ENCODE results near the gene GBP2.

GBP2 gene

DNA sequence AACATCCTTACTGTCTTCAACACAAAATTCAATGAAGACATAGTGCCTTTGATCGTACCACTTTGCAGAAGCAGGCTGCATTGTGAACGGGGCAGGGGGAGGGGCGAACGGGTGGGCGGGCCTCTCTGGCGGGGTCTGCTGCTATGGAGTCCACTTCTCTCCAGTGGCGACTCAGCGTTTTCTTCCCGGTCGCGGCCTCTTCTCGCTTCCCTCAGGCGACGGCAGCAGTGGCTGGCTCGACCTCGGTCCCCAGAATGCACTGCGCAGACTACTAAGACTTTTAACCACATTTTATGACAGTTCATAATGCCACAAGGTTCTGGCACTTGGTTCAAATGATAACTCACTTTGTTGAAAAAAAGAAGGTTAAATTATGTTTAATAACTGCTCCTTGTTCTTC is 21.2 kb downstream of the GBP2 start:
- DNase-seq (ENCODE audit: low read depth in 2 of 2): no peak
- TF ChIP-seq, protein P1, sequence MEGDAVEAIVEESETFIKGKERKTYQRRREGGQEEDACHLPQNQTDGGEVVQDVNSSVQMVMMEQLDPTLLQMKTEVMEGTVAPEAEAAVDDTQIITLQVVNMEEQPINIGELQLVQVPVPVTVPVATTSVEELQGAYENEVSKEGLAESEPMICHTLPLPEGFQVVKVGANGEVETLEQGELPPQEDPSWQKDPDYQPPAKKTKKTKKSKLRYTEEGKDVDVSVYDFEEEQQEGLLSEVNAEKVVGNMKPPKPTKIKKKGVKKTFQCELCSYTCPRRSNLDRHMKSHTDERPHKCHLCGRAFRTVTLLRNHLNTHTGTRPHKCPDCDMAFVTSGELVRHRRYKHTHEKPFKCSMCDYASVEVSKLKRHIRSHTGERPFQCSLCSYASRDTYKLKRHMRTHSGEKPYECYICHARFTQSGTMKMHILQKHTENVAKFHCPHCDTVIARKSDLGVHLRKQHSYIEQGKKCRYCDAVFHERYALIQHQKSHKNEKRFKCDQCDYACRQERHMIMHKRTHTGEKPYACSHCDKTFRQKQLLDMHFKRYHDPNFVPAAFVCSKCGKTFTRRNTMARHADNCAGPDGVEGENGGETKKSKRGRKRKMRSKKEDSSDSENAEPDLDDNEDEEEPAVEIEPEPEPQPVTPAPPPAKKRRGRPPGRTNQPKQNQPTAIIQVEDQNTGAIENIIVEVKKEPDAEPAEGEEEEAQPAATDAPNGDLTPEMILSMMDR (IDR thresholded peaks at IDR 0.05; ENCODE audit: low read depth, low read length): no peak

DNA sequence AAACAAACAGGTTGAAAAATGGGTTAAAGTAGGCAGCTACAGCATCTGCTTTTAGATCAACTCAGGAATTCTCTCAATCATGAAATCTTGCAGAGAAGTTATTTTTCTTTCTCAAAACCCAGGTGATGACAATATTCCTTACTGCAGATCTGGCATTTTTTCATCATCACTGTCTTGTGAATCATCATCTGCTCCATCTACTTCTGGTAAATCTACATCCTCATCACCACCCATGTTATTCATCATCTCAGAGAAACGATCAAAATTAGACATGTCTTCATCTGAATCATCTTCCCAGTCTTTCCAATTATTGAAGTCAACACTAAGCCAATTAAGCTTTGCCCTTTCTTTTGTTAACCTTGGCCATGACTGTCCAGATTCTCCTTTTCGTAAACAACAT is 21.8 kb downstream of the GBP2 start:
- DNase-seq (ENCODE audit: low read depth in 2 of 2): no peak
- no peak overlapping the region for H3K4me3 ChIP-seq (replicated peaks in 1 of 2; ENCODE audit: low read depth in 2 of 2, low read length in 2 of 2)
- TF ChIP-seq, protein P1 (IDR thresholded peaks at IDR 0.05; ENCODE audit: low read depth, low read length): no peak

More for the DNA sequence above, 21.2 kb downstream of the GBP2 start:
- H3K4me3 ChIP-seq (replicated peaks in 1 of 2; ENCODE audit: low read depth in 2 of 2, low read length in 2 of 2): no peak overlapping the region

- no peak for DNase-seq (ENCODE audit: low read depth in 2 of 2)
- no peak overlapping the region for H3K4me3 ChIP-seq (replicated peaks in 1 of 2; ENCODE audit: low read depth in 2 of 2, low read length in 2 of 2)
Measured at GRCh38 chr1:89102021-89102420, 23.9 kb downstream of the GBP2 start.

GRCh38 chr1:89100412-89100811 is 25.5 kb downstream of the GBP2 start:
- TF ChIP-seq, protein P1 (IDR thresholded peaks at IDR 0.05; ENCODE audit: low read depth, low read length): no peak

More at GRCh38 chr1:89102021-89102420, 23.9 kb downstream of the GBP2 start:
- TF ChIP-seq, protein P1 (IDR thresholded peaks at IDR 0.05; ENCODE audit: low read depth, low read length): no peak

GRCh38 chr1:89098857-89099256 is 27.1 kb downstream of the GBP2 start:
- no peak for DNase-seq (ENCODE audit: low read depth in 2 of 2)
- H3K4me3 ChIP-seq (replicated peaks in 1 of 2; ENCODE audit: low read depth in 2 of 2, low read length in 2 of 2): no peak overlapping the region
- TF ChIP-seq, protein P1 (IDR thresholded peaks at IDR 0.05; ENCODE audit: low read depth, low read length): no peak

More at GRCh38 chr1:89100412-89100811, 25.5 kb downstream of the GBP2 start:
- H3K4me3 ChIP-seq (replicated peaks in 1 of 2; ENCODE audit: low read depth in 2 of 2, low read length in 2 of 2): no peak overlapping the region
- no peak for DNase-seq (ENCODE audit: low read depth in 2 of 2)

DNA sequence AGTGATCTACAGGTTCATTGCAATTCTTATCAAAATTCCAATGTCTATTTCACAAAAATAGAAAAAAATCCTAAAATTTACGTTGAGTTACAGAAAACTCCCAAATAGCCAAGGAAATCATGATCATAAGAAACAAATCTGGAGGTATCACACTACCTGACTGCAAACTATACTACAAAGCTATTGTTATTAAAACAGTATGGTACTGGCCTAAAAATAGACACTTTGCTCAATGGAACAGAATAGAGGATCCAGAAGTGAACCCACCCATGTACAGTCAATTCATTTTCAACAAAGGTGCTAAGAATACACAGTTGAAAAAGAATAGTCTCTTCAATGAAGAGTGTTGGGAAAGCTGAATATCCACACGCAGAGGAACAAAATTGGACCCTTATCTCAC is 30.2 kb downstream of the GBP2 start:
- DNase-seq (ENCODE audit: low read depth in 2 of 2): no peak
- TF ChIP-seq, protein P1 (IDR thresholded peaks at IDR 0.05; ENCODE audit: low read depth, low read length): no peak
- no peak overlapping the region for H3K4me3 ChIP-seq (replicated peaks in 1 of 2; ENCODE audit: low read depth in 2 of 2, low read length in 2 of 2)

DNA sequence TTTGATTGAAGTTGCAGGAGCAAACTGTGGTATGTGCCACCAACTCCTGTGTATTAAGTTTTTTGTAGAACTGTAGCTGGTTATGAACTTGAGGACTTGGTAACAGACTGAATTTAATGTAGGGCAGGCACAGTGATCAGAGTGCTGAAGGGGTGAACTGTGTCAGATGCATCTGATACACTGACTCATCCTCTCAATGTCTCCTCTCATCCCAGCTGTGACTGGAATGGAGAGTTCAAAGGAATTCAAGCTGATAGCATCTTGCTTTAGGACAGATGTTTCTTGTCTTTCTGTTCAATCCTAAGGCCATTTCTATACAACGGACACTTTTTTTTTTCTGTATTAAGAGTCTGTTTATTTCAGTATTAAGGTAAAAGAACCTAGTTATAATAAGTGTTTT is 36.0 kb downstream of the GBP2 start:
- H3K4me3 ChIP-seq (replicated peaks in 1 of 2; ENCODE audit: low read depth in 2 of 2, low read length in 2 of 2): no peak overlapping the region
- TF ChIP-seq, protein P1 (IDR thresholded peaks at IDR 0.05; ENCODE audit: low read depth, low read length): no peak
- DNase-seq (ENCODE audit: low read depth in 2 of 2): no peak
